ENCODE measurements around the gene DNASE2B. TPM values are rescaled to one million over a fixed set of nuclear protein-coding genes. Genes with fewer than 3 reads are reported as not detected.

The DNASE2B gene
- total and polyA plus RNA-seq, 2 experiments from 2014 or later, result not detected

DNA sequence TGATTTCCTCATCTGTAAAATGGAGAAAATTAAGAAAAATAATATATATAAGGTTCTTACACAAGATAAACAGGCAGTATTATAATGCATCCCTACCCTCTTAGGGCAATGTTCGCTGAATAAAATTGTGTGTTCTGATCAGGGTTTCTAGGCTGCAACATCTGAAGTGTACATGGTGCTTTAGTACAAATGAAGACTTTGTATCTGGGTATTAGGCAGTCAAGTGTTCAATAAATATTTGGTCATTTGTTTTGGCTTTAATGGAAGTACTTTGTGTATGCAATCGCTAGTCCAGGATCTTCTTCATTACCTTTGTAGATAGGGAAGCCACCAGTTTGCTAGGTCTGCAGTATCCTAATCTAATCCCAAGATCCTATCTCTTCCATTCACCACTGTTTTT lies 28.1 kb downstream of the DNASE2B start:
- TF ChIP-seq ZNF331 (CRISPR knock-in tag; IDR thresholded peaks at IDR 0.05; ENCODE audit: low read depth), result no peak
- TF ChIP-seq POLR2AphosphoS5 (IDR thresholded peaks at IDR 0.05; ENCODE audit: low read depth), result no peak
- TF ChIP-seq NANOG (IDR thresholded peaks at IDR 0.05; ENCODE audit: borderline replicate concordance), result no peak
- TF ChIP-seq STAT1 (IDR thresholded peaks at IDR 0.05; ENCODE audit: unreplicated experiment), result no peak
- no peak for TF ChIP-seq EZH2phosphoT487 (IDR thresholded peaks at IDR 0.05; ENCODE audit: unreplicated experiment)
- no peak for TF ChIP-seq CREB1 (CRISPR knock-in tag; IDR thresholded peaks at IDR 0.05; ENCODE audit: low read depth)
- TF ChIP-seq, protein P1, sequence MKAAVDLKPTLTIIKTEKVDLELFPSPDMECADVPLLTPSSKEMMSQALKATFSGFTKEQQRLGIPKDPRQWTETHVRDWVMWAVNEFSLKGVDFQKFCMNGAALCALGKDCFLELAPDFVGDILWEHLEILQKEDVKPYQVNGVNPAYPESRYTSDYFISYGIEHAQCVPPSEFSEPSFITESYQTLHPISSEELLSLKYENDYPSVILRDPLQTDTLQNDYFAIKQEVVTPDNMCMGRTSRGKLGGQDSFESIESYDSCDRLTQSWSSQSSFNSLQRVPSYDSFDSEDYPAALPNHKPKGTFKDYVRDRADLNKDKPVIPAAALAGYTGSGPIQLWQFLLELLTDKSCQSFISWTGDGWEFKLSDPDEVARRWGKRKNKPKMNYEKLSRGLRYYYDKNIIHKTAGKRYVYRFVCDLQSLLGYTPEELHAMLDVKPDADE (IDR thresholded peaks at IDR 0.05), result no peak
- no peak for TF ChIP-seq JUNB (IDR thresholded peaks at IDR 0.05; ENCODE audit: unreplicated experiment)
- TF ChIP-seq EZH2 (IDR thresholded peaks at IDR 0.05; ENCODE audit: low read depth, unreplicated experiment), result no peak

DNA sequence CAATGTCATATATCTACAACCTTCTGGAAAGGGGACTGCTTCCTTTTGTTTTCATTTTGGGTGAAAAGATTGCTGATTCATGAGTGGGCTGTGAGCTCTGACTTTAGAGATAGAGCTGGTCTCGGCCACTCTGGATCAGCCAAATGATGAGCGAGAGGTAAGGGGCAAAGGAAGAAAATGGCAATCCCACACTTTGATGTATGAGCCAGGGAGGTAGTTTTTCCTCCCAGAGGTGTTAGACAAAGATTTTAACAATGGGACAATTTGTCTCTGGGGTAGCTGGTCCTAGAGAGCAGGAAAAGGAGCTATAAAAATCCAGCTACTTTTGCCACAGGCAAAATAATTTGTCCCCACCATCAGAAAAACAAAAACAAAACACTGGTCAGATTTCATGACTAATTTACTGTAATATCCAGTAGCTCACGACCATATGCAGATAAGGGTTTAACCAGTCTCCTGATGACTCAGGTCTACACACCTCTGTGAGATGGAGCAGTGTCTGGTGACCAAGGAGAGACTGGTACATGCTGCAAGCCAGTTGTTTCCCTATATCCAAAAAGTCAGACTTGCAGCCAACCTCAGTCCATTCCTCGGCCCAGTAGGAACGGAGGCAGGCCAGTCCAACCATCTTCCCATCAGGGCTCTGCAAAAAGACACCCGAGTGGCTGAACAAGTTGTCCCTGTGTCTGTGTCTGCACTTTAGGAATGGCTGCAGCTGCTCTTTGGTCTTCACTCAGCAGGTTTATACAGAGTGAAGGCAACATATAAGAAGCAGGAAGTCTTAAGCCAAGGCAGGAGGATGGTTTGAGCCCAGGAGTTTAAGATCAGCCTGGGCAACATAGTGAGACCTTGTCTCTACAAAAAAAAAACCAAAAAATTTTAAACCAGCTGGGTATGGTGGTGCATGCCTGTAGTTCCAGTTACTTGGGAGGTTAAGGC lies 29.2 kb downstream of the DNASE2B start:
- no peaks in the 10 kb centered on the region for H3K79me2 ChIP-seq (replicated peaks; ENCODE audit: insufficient read depth)
- Mint-ChIP-seq H3K9me3 (no peaks in the 10 kb centered on the region), H3K36me3 (ENCODE audit: low read depth) (no peaks in the 10 kb centered on the region; the same call in 2 of the 3 replicates), H3K27me3 (ENCODE audit: insufficient read depth, low read depth, poor library complexity) (no peaks in the 10 kb centered on the region), H3K4me3 (no peak overlapping the region), H3K4me1 (no peaks in the 10 kb centered on the region), H3K27ac (no peak overlapping the region)
- H3F3A ChIP-seq (replicated peaks; ENCODE audit: low read depth), result no peaks in the 10 kb centered on the region
- no peak overlapping the region for H3K27ac ChIP-seq (ENCODE audit: low read depth)
- H3K9me2 ChIP-seq (ENCODE audit: insufficient read depth), result no peaks in the 10 kb centered on the region
- H3K36me3 ChIP-seq (ENCODE audit: insufficient read depth), result no peaks in the 10 kb centered on the region
- no peak overlapping the region for H3K4me2 ChIP-seq
- H3K4me1 ChIP-seq (ENCODE audit: insufficient read depth), result no peaks in the 10 kb centered on the region
- no peaks in the 10 kb centered on the region for H3K27me3 ChIP-seq (ENCODE audit: insufficient read depth)
- no peak overlapping the region for H3K4me3 ChIP-seq
- no peak for ATAC-seq
- no peak for DNase-seq (ENCODE audit: low spot score)
- H2AFZ ChIP-seq, result peak overlapping the region; percentile 47; the same call in 1 of the 2 replicates
- no peaks in the 10 kb centered on the region for H4K20me1 ChIP-seq (replicated peaks; ENCODE audit: insufficient read depth)
- TF ChIP-seq ZNF331 (CRISPR knock-in tag; IDR thresholded peaks at IDR 0.05; ENCODE audit: low read depth) (no peak), STAT1 (IDR thresholded peaks at IDR 0.05; ENCODE audit: unreplicated experiment) (no peak), EZH2 (IDR thresholded peaks at IDR 0.05; ENCODE audit: low read depth, unreplicated experiment) (no peak), CREB1 (CRISPR knock-in tag; IDR thresholded peaks at IDR 0.05; ENCODE audit: low read depth) (no peak), NANOG (IDR thresholded peaks at IDR 0.05; ENCODE audit: borderline replicate concordance) (no peak), POLR2AphosphoS5 (IDR thresholded peaks at IDR 0.05; ENCODE audit: low read depth) (no peak)
- TF ChIP-seq, protein P2, sequence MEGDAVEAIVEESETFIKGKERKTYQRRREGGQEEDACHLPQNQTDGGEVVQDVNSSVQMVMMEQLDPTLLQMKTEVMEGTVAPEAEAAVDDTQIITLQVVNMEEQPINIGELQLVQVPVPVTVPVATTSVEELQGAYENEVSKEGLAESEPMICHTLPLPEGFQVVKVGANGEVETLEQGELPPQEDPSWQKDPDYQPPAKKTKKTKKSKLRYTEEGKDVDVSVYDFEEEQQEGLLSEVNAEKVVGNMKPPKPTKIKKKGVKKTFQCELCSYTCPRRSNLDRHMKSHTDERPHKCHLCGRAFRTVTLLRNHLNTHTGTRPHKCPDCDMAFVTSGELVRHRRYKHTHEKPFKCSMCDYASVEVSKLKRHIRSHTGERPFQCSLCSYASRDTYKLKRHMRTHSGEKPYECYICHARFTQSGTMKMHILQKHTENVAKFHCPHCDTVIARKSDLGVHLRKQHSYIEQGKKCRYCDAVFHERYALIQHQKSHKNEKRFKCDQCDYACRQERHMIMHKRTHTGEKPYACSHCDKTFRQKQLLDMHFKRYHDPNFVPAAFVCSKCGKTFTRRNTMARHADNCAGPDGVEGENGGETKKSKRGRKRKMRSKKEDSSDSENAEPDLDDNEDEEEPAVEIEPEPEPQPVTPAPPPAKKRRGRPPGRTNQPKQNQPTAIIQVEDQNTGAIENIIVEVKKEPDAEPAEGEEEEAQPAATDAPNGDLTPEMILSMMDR (conservative IDR thresholded peaks at IDR 0.05; ENCODE audit: low read depth in 2 of 2), result no peak
- TF ChIP-seq, protein P3, sequence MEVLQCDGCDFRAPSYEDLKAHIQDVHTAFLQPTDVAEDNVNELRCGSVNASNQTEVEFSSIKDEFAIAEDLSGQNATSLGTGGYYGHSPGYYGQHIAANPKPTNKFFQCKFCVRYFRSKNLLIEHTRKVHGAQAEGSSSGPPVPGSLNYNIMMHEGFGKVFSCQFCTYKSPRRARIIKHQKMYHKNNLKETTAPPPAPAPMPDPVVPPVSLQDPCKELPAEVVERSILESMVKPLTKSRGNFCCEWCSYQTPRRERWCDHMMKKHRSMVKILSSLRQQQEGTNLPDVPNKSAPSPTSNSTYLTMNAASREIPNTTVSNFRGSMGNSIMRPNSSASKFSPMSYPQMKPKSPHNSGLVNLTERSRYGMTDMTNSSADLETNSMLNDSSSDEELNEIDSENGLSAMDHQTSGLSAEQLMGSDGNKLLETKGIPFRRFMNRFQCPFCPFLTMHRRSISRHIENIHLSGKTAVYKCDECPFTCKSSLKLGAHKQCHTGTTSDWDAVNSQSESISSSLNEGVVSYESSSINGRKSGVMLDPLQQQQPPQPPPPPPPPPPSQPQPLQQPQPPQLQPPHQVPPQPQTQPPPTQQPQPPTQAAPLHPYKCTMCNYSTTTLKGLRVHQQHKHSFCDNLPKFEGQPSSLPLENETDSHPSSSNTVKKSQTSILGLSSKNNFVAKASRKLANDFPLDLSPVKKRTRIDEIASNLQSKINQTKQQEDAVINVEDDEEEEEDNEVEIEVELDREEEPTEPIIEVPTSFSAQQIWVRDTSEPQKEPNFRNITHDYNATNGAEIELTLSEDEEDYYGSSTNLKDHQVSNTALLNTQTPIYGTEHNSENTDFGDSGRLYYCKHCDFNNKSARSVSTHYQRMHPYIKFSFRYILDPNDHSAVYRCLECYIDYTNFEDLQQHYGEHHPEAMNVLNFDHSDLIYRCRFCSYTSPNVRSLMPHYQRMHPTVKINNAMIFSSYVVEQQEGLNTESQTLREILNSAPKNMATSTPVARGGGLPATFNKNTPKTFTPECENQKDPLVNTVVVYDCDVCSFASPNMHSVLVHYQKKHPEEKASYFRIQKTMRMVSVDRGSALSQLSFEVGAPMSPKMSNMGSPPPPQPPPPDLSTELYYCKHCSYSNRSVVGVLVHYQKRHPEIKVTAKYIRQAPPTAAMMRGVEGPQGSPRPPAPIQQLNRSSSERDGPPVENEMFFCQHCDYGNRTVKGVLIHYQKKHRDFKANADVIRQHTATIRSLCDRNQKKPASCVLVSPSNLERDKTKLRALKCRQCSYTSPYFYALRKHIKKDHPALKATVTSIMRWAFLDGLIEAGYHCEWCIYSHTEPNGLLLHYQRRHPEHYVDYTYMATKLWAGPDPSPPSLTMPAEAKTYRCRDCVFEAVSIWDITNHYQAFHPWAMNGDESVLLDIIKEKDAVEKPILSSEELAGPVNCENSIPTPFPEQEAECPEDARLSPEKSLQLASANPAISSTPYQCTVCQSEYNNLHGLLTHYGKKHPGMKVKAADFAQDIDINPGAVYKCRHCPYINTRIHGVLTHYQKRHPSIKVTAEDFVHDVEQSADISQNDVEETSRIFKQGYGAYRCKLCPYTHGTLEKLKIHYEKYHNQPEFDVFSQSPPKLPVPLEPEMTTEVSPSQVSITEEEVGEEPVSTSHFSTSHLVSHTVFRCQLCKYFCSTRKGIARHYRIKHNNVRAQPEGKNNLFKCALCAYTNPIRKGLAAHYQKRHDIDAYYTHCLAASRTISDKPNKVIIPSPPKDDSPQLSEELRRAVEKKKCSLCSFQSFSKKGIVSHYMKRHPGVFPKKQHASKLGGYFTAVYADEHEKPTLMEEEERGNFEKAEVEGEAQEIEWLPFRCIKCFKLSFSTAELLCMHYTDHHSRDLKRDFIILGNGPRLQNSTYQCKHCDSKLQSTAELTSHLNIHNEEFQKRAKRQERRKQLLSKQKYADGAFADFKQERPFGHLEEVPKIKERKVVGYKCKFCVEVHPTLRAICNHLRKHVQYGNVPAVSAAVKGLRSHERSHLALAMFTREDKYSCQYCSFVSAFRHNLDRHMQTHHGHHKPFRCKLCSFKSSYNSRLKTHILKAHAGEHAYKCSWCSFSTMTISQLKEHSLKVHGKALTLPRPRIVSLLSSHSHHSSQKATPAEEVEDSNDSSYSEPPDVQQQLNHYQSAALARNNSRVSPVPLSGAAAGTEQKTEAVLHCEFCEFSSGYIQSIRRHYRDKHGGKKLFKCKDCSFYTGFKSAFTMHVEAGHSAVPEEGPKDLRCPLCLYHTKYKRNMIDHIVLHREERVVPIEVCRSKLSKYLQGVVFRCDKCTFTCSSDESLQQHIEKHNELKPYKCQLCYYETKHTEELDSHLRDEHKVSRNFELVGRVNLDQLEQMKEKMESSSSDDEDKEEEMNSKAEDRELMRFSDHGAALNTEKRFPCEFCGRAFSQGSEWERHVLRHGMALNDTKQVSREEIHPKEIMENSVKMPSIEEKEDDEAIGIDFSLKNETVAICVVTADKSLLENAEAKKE (CRISPR knock-in tag; IDR thresholded peaks at IDR 0.05), result no peak

More for the DNA sequence above, 28.1 kb downstream of the DNASE2B start:
- Histone ChIP-seq H2AFZ (no peak overlapping the region), H3K27me3 (ENCODE audit: insufficient read depth) (no peaks in the 10 kb centered on the region), H3K4me1 (ENCODE audit: insufficient read depth) (no peaks in the 10 kb centered on the region), H3K79me2 (replicated peaks; ENCODE audit: insufficient read depth) (no peaks in the 10 kb centered on the region), H4K20me1 (replicated peaks; ENCODE audit: insufficient read depth) (no peaks in the 10 kb centered on the region), H3K4me2 (no peak overlapping the region), H3F3A (replicated peaks; ENCODE audit: low read depth) (no peaks in the 10 kb centered on the region), H3K27ac (ENCODE audit: low read depth) (no peak overlapping the region), H3K4me3 (no peak overlapping the region), H3K36me3 (ENCODE audit: insufficient read depth) (no peaks in the 10 kb centered on the region), H3K9me2 (ENCODE audit: insufficient read depth) (no peaks in the 10 kb centered on the region)
- H3K9me3 Mint-ChIP-seq, result no peaks in the 10 kb centered on the region
- no peak for ATAC-seq
- H3K4me1 Mint-ChIP-seq, result no peaks in the 10 kb centered on the region
- no peak overlapping the region for H3K27ac Mint-ChIP-seq
- DNase-seq (ENCODE audit: low spot score), result no peak
- H3K27me3 Mint-ChIP-seq (ENCODE audit: insufficient read depth, low read depth, poor library complexity), result no peaks in the 10 kb centered on the region
- no peak overlapping the region for H3K4me3 Mint-ChIP-seq
- no peaks in the 10 kb centered on the region; the same call in 2 of the 3 replicates for H3K36me3 Mint-ChIP-seq (ENCODE audit: low read depth)
